GM21825 (cell line): Measurements from ENCODE around the gene CRYGB.
"Not testable (repeated sequence)": the region's sequence is repeated elsewhere in the genome, so short reads cannot be mapped to it uniquely, and the experiment has no call there.

ENCODE experiments used
- ATAC-seq: cut with Tn5 transposase; IDR thresholded peaks from one replicate; pipeline ENCODE4 v1.9.1; 2021; ENCODE audit warnings: mild to moderate bottlenecking, moderate library complexity; ENCODE audit not compliant: unreplicated experiment

The CRYGB gene

GRCh38 chr2:208118918-208119317, 27.0 kb downstream of the CRYGB start:
- ATAC-seq = no peak

DNA sequence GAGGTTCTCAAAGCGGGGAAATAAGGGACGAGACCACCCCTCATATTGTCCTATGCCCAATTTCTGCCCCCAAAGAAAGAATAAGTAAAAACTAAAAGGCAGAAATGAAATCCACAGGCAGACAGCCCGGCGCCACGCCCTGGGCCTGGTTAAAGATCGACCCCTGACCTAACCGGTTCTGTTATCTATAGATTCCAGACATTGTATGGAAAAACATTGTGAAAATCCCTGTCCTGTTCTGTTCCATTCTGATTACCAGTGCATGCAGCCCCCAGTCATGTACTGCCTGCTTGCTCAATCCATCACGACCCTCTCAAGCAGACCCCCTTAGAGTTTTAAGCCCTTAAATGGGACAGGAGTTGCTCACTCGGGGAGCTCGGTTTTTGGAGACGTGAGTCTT, 28.6 kb downstream of the CRYGB start:
- not testable (repeated sequence) for ATAC-seq

DNA sequence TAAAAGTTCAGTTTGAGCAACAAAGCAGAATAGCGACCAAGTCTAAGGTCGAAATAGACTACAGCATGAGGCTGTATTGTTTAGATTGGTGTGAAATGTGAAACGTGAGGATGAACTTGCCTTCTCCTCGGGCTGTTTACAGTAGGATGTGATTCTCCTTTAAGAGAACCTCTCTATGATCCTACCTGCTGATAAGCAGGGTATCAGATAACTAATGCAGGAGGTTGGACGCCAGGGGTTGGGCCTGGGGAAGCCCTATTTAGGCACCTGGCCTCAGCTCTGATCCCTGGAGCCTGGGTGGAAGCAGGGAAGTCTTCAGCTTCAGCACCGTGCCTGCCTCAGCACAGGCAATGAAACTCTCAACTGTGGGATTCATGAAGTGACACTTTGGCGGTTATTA, 33.0 kb downstream of the CRYGB start:
- ATAC-seq = no peak

DNA sequence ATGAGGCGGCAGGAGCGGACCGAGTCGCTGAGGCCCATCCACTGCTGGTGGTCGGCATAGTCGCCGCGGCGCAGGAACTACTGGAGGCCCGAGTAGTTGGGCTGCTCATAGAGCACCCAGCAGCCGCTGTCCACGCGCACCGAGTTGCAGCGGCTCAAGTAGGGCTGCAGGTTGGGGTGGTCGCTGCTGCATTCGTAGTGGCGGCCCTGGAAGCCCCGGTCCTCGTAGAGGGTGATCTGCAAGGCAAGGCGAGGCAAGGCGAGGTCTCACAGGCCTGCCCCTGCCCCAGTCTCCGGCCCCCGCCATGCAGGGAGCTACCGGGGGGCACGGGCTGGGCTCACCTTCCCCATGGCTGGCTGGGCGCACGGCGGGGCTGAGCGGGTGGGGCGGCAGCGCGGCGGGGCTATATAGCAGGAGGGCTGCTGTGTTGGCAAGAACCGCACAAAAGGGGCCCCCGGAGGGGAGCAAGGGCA, 33.6 kb downstream of the CRYGB start:
- ATAC-seq = not testable (repeated sequence)

DNA sequence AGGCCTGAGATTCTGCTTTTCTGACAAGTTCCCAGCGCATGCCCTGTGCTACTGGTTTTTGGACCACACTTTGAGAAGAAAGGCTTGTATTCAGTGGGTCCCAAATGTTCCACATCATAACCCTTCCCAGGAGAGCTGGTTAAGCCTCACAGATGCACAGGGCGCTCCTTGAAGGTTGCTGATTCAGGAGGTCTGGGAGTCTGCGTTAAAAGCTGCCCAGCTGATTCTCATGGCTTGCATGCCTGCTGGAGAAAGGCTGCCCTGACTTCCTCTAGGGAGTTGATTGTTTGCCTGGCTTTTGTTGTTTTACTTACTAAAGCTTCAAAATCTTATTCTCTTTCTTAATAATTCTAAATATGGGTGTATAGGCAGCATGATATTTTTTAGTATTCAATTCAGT, 42.3 kb downstream of the CRYGB start:
- no peak for ATAC-seq

GRCh38 chr2:208101716-208102631, 44.0 kb downstream of the CRYGB start:
- no peak for ATAC-seq

DNA sequence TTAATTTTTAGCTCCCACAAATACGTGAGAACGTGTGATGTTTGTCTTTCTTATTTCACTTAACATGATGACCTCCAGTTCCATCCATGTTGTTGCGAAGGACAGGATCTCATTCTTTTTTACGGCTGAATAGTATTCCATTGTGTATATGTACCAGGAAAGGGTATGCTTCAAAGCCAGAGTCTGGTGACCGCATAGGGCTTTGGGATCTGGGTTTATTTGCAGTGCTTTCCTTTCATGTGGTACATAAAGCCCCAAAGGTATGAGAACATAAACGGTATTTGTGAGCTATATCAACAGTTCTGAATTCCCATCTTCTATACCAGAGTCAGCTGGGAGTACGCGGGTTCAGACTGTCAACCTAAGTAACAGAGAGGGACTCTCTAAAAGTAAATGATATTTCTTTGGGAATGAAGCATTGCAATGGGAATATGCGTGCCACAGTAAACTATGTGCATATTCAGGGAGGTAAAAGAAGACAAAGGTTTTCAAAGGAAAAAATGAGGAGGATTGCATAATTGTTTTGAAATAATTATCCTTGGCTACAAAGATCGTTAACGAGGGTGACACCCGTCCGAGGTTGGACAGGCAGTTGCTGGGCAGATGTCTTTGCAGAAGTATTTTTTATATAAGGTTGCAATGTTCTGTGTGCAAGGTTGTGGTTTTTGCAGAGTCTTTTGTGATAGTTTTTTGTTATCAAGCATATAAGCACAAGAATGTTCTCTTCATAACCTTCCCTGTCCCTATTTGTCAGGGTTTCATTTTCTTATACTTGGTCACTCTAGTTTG, 46.1 kb downstream of the CRYGB start:
- ATAC-seq = no peak

GRCh38 chr2:208098701-208099100, 47.3 kb downstream of the CRYGB start:
- not testable (repeated sequence) for ATAC-seq

- ATAC-seq = no peak
Measured at GRCh38 chr2:208098267-208098666, 47.7 kb downstream of the CRYGB start.

DNA sequence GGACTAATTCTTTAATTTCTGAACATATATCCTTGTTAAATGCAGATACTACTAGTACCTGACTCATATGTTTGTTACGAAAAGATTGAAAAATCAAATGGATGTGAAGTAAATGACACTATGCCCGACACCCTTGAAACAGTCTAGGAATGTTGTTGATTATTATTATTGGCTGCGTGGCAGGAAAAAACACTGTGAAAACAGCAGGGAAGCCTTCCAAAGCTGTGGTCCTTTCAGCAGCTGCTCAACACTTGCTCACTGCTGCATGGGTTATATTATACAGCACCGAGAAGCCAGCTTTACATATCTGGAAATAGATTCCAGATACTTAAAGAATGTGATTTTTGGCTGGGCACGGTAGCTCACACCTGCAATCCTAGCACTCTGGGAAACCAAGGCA, 48.2 kb downstream of the CRYGB start:
- no peak for ATAC-seq

GRCh38 chr2:208097313-208097712, 48.6 kb downstream of the CRYGB start:
- no peak for ATAC-seq

DNA sequence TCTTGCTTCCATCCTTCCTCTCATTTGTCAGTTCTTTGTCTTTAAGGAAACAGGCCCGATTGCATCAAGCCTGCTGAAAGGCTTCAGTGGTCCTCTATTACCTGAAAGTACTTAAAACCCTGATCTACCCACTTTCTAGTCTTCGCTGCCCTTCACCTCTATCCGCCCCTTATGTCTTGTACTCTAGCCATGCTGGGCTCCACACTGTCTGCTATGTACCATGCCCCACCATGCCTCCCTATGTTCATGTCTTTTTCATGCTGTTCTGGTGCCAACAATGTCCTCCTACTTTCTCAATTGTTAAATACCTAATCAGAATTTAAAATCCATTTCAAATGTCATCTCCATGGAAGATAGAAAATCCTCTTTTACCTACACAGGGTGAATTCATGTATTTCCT, 49.9 kb downstream of the CRYGB start:
- no peak for ATAC-seq

GRCh38 chr2:208093128-208093527, 52.8 kb downstream of the CRYGB start:
- no peak for ATAC-seq
